RKO (cell line): ENCODE data around the gene LEP.

Experiments used
- DNase-seq: peaks from one replicate; pipeline ENCODE4 v3.0.0-alpha.2; 2016; ENCODE audit warnings: low spot score

Gene LEP

DNA sequence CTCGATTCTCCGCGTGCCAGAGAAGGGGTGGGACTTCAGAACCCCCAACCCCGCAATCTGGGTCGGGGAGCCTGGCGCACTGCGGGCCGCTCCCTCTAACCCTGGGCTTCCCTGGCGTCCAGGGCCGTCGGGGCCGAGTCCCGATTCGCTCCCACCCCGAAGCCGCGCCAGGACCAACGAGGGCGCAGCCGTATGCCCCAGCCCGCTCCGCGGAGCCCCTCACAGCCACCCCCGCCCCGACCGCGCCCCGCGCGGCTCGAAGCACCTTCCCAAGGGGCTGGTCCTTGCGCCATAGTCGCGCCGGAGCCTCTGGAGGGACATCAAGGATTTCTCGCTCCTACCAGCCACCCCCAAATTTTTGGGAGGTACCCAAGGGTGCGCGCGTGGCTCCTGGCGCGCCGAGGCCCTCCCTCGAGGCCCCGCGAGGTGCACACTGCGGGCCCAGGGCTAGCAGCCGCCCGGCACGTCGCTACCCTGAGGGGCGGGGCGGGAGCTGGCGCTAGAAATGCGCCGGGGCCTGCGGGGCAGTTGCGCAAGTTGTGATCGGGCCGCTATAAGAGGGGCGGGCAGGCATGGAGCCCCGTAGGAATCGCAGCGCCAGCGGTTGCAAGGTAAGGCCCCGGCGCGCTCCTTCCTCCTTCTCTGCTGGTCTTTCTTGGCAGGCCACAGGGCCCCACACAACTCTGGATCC, at the start of gene LEP:
Gene LEP (plus strand): TSS at position 583 of the 691 bp plus-strand sequence. CDS start 10,741 bp downstream, outside the sequence.
- no peak for DNase-seq

DNA sequence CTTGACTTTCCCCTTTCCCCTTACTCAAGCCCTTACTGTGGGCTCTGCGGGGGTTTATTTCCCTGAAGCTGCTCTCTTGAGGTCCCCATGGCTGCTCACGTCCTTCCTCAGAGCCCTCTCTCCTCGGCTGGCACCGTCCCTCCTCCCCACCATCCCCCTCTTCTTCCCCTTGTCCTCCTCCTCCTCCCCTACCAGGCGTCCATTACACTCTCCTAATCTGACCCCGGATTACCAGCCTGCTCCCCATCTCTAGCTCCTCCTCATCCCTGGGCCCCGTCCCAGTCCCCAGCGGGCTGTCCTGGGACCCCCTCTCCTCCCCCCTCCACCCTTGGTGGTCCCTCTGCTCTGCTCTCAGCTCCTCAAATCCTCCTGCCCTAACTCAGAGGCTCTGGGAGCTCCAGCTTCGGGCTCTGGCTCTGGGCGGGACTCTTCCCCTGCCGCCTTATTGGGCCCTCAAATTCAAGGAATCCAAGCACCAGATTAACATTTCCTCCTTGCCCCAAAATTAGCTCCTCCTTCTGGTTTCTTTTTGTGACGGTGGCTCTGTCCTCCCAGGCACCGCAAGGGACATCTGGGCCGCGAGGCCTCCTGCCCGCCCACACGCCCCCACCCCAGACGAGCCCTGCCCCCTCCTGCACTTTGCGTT, 48.5 kb upstream of the LEP start:
- DNase-seq: no peak

DNA sequence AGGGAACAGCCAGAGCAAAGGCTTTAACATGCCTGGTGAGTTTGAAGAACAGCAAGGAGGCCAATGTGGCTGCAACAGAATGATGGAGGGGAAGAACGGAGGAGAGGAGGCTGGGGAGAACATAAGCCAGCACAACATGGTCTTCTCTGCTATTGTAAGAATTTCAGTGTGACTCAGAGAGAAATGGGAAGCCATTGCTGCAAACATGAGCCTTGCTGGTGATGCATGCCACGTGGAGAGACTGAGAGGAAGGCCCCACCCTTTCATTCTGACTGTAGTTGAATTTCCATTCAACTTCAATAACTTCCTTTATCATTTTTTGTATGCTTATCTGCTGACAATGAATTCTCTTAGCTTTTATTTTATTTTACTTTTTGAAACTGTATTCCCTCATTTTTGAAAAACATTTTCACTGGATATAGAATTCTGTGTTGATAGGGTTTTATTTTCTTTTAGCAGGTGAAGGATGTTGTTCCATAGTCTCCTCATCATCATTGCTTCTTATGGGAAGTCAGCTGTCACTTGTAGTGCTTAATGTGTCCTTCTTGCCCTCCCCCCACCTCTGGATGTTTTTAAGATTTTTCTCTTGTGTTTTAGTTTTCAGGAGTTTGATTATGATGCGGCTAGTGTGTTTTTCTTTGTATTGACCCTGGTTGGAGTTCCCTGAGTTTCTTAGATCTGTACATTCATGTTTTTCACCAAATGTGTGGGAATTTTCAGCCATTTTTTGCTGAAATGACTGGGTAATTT, 46.4 kb upstream of the LEP start:
- no peak for DNase-seq

- no peak for DNase-seq
Observed at GRCh38 chr7:128197589-128197988, 43.5 kb upstream of the LEP start.

GRCh38 chr7:128197989-128198580, 43.0 kb upstream of the LEP start:
- no peak for DNase-seq

DNA sequence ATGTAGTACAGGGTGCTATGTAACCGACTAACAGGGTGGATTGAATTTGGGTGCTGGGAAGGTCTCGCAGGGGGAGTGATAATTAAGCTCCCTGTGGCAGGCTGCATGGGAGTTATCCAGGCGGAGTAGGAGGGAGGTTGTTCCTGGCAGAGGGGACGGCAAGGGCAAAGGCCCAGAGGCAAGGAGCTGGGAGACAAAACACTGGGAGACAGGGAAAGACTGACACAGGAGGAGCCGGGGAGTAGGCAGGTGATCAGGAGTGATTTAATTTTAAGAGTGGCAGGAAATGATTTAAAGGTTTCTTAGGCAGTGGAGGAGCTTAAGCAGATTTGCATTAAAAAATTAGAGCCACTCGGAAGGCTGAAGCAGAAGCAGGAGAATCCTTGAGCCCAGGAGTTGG, 40.7 kb upstream of the LEP start:
- no peak for DNase-seq

DNA sequence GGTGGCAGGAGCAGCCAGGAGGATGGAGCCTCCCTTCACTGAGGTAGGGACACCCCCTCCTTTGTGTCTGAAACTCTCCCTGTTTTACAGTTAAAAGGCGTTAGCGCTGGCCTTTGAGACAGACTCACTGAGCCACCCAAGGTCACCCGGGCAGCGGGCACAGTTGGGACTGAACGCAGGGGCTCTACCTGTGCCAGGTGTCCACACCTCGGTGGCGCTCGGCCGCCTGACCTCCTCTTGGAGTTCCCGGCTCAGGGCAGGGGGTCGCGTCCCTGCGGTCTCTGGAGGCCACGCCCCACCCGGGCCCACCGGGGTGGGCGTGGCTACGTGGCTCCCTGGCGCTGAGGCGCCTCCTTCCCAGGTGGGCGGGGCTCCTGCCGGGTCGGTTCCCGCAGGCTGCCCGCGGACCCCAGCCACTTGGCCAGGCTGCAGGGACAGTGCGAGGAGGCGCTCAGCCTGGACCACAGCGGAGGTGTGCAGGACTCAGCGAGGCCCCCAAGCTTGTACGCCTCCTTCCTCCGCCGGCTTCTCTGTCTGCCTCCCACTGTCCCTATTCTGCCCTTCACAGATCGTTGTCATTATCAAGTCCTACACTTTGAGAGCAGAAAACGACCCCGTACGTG, 39.9 kb upstream of the LEP start:
- no peak for DNase-seq

GRCh38 chr7:128201690-128202085, 39.4 kb upstream of the LEP start:
- DNase-seq: no peak

GRCh38 chr7:128202287-128202957, 38.7 kb upstream of the LEP start:
- no peak for DNase-seq

DNA sequence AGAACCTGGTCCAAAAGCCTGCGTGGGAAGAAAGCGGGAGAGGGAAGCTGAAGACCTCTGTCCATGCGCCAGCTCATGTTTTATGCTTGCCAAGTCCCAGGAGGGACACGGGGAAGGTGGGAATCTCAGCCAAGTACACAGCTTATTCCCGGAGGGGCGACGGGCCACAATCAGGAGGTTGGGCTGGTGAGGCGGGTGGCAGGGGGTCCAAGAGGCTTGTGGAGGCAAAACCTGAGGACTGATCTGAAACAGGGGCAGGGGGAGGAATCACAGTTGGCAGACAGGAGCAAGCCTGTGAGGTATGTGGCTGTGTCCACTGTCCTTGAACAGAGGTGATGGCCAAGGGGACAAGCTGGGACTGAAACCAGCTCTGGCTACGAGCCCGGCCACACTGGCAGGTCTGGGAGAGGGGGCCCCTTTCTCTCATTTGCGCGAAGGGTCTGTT, 38.0 kb upstream of the LEP start:
- no peak for DNase-seq

GRCh38 chr7:128203710-128204214, 37.3 kb upstream of the LEP start:
- DNase-seq: no peak

GRCh38 chr7:128204455-128204854, 36.6 kb upstream of the LEP start:
- DNase-seq: no peak

DNA sequence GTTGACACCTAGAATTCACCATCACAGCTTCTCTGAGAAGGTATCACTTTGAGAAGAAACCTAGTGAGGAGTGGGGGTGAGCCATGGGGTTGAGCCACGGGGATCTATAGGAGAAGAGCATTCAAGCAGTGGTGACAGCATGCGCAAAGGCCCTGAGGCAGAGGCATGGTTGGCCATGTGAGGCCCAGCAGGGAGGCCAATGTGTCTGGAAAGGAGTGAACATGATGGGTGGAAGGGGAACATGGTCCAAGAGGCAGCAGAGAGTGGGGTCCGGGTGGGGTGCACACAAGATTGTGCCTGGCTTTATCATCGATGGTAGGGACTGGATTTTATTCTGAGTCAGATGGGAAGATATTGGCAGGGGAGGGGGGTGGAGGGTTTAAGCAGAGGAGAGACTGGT, 36.0 kb upstream of the LEP start:
- DNase-seq: no peak

DNA sequence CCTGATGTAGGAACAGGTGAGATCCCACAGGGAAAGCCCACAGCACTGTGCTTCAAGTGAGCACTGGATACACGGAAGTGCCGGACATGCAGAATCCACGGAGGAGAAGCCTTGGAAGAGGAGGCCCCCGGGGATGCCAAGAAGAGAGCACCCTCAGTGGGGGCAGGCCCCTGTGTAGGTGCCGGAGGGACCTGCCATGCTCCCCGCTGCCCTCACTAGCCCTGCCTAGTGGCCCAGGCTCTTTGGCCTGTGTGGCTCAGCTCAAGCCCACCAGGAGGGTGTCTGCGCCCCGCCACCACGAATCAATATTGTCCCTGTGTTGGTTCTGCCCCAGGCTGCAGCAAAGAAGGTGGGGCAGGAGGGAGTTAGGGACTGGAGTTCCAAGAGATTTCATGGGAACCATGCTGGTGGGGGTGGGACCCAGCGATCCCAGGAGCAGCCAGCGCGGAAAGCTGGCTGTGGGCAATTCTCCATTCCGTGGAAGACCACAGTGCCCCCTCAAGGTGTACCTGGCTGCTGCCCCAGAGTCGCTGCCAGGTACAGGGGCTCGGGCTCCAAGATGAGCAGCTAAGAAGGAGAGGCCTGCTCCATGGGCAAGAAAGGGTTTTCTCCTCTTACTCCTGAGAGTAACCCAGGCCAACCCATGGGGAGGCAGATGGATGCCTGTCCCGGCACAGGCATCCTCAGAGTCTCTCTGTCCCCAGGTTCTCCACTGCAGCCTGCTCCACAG, 34.9 kb upstream of the LEP start:
- DNase-seq: no peak

DNA sequence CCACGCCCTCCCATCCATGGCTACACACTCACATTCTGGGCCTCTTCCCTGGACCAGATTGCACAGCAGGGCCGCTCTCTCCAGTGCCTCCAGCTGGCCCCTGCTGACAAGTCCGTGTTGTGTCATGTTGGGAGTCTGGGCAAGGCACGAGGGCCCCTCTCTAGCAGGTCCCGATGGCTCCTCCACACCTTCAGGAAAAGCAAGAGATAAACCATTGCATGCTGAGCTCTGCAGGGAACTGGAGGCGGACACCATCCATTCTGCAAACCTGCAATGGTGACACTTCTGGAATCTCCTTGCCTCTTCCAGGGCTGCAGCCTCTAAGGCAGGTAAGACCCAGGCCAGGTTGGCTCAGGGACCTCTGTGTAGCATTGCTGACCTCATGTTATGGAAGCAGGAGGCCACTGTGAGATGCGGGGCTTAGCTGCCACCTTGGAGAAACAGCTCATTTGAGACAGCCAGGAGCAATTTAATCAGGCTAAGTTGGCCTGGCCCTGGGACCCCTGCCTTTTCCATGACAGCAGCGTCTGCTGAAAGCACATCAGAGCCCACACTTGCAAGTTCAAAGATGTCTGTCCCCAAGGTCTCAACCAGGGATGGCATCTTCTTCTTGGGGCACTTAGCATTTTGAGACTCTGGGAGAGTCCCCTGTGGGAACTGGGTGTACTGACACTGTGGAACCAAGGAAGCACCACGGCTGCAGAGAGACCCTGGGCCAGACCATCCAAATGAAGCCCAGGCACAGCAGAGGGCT, 34.2 kb upstream of the LEP start:
- no peak for DNase-seq

- no peak for DNase-seq
Observed at GRCh38 chr7:128207609-128208008, 33.5 kb upstream of the LEP start.

GRCh38 chr7:128209229-128210035, 31.6 kb upstream of the LEP start:
- peak; percentile 79 for DNase-seq

- no peak for DNase-seq
Observed at GRCh38 chr7:128210036-128210347, 31.1 kb upstream of the LEP start.
